Skeletal muscle satellite cell (primary cell): ENCODE data around the gene ERCC3.
"Not testable (repeated sequence)": the region's sequence is repeated elsewhere in the genome, so short reads cannot be mapped to it uniquely, and the experiment has no call there.

Experiments used
- H3K27me3 ChIP-seq: 2 replicates; pipeline ENCODE4 v1.7.0; 2013; ENCODE audit warnings: low read length; ENCODE audit not compliant: control insufficient read depth, insufficient read depth
- H3K36me3 ChIP-seq: 2 replicates; pipeline ENCODE4 v1.7.0; 2013; ENCODE audit warnings: mild to moderate bottlenecking, control low read depth, low read length; ENCODE audit not compliant: insufficient read depth
- H3K4me1 ChIP-seq: 2 replicates; pipeline ENCODE4 v1.7.0; 2013; ENCODE audit warnings: low read length; ENCODE audit not compliant: control insufficient read depth, insufficient read depth
- H3K4me2 ChIP-seq: 2 replicates; pipeline ENCODE4 v1.7.0; 2013; ENCODE audit warnings: mild to moderate bottlenecking, low read length
- H3K4me3 ChIP-seq: 2 replicates; pipeline ENCODE4 v1.7.0; 2013; ENCODE audit warnings: low read length
- H3K9ac ChIP-seq: 2 replicates; pipeline ENCODE4 v1.7.0; 2013; ENCODE audit warnings: mild to moderate bottlenecking, low read depth, low read length, moderate library complexity
- H3K9me3 ChIP-seq: replicated peaks from 2 replicates; pipeline ENCODE4 v1.7.0; 2013; ENCODE audit warnings: mild to moderate bottlenecking, control low read depth, low read length

The ERCC3 gene

GRCh38 chr2:127239395-127239794, 54.5 kb downstream of the ERCC3 start:
- Histone ChIP-seq H3K36me3 (no peaks in the 10 kb centered on the region), H3K4me1 (no peaks in the 10 kb centered on the region), H3K4me3 (no peak overlapping the region), H3K9me3 (no peaks in the 10 kb centered on the region), H3K4me2 (no peak overlapping the region), H3K9ac (no peak overlapping the region), H3K27me3 (no peaks in the 10 kb centered on the region)

DNA sequence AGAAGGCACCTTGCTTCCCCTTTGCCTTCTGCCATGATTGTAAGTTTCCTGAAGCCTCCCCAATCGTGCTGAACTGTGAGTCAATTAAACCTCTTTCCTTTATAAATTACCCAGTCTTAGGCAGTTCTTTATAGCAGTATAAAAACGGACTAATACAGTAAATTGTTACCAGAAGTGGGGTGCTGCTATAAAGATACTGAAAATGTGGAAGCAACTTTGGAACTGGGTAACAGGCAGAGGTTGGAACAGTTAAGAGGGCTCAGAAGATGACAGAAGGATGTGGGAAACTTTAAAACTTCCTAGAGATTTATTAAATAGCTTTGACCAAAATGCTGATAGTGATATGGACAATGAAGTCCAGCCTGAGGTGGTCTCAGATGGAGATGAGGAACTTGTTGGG, 56.2 kb downstream of the ERCC3 start:
- not testable (repeated sequence) for H3K9me3 ChIP-seq, H3K36me3 ChIP-seq, H3K4me1 ChIP-seq, H3K4me2 ChIP-seq, H3K27me3 ChIP-seq, H3K4me3 ChIP-seq, H3K9ac ChIP-seq

DNA sequence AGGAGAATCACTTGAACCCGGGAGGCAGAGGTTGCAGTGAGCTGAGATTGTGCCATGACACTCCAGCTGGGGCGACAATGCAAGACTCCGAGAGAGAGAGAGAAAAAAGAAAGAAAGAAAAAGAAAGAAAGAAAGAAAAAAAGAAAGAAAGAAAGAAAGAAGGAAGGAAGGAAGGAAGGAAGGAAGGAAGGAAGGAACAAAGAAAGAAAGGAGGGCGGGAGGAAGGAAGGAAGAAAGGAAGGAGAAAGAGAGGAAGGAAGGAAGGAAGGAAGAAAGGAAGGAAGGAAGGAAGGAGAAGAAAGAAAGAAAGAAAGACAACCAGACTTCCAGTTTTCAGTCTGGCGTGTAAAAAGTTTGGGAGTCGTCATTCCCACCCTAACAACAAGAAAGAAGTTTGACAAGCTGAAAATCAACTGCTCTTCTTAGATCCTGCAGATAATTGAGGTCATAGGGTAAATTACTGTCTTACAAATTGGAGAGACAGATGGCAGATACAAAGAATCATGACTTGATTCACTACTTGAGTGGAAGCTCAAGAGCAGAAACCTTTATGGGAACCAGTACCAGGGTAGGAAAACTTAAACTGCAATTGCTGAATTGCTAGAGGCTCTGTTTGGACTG, 58.8 kb downstream of the ERCC3 start:
- H3K4me3 ChIP-seq, result no peak overlapping the region
- no peaks in the 10 kb centered on the region for H3K9me3 ChIP-seq
- no peak overlapping the region for H3K9ac ChIP-seq
- H3K4me2 ChIP-seq, result no peak overlapping the region
- H3K36me3 ChIP-seq, result no peaks in the 10 kb centered on the region
- no peaks in the 10 kb centered on the region for H3K27me3 ChIP-seq
- H3K4me1 ChIP-seq, result no peaks in the 10 kb centered on the region

DNA sequence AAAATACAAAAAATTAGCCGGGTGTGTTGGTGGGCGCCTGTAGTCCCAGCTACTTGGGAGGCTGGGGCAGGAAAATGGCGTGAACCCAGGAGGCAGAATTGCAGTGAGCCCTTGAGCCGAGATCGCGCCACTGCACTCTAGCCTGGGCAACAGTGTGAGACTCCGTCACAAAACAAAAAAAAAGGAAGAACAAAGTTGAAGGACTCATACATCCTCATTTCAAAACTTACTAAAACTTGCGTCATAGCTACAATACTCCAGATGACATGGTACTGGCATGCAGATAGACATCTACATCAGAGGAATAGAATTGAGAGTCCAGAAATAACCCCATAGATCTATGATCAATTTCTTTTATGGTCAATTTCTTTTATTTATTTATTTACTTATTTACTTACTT, 60.2 kb downstream of the ERCC3 start:
- no peak overlapping the region for H3K9ac ChIP-seq
- no peak overlapping the region for H3K4me2 ChIP-seq
- no peaks in the 10 kb centered on the region for H3K9me3 ChIP-seq
- no peaks in the 10 kb centered on the region for H3K36me3 ChIP-seq
- no peaks in the 10 kb centered on the region for H3K4me1 ChIP-seq
- no peaks in the 10 kb centered on the region for H3K27me3 ChIP-seq
- no peak overlapping the region for H3K4me3 ChIP-seq

- Histone ChIP-seq H3K9me3 (no peaks in the 10 kb centered on the region), H3K4me3 (no peak overlapping the region), H3K4me2 (no peak overlapping the region), H3K4me1 (peaks cover 8% of the 10 kb centered on the region), H3K27me3 (no peaks in the 10 kb centered on the region), H3K36me3 (no peaks in the 10 kb centered on the region), H3K9ac (no peak overlapping the region)
These were observed 62.6 kb downstream of the ERCC3 start for GRCh38 chr2:127231130-127231865.

GRCh38 chr2:127229555-127229954, 64.4 kb downstream of the ERCC3 start:
- no peak overlapping the region for H3K9ac ChIP-seq
- peaks cover 25% of the 10 kb centered on the region for H3K4me1 ChIP-seq
- H3K4me2 ChIP-seq, result no peak overlapping the region
- no peaks in the 10 kb centered on the region for H3K27me3 ChIP-seq
- H3K36me3 ChIP-seq, result no peaks in the 10 kb centered on the region
- H3K9me3 ChIP-seq, result no peaks in the 10 kb centered on the region
- no peak overlapping the region for H3K4me3 ChIP-seq

GRCh38 chr2:127228102-127228501, 65.8 kb downstream of the ERCC3 start:
- no peak overlapping the region for H3K4me2 ChIP-seq

GRCh38 chr2:127227264-127227660, 66.7 kb downstream of the ERCC3 start:
- H3K36me3 ChIP-seq, H3K9me3 ChIP-seq, H3K9ac ChIP-seq, H3K27me3 ChIP-seq, H3K4me3 ChIP-seq: not testable (repeated sequence)
- Histone ChIP-seq H3K4me1 (peaks cover 25% of the 10 kb centered on the region), H3K4me2 (peak overlapping the region; percentile 75)

More at GRCh38 chr2:127228102-127228501, 65.8 kb downstream of the ERCC3 start:
- H3K9me3 ChIP-seq, result no peaks in the 10 kb centered on the region
- H3K36me3 ChIP-seq, result no peaks in the 10 kb centered on the region
- no peak overlapping the region for H3K4me3 ChIP-seq
- no peak overlapping the region for H3K9ac ChIP-seq
- peaks cover 25% of the 10 kb centered on the region for H3K4me1 ChIP-seq
- H3K27me3 ChIP-seq, result no peaks in the 10 kb centered on the region

DNA sequence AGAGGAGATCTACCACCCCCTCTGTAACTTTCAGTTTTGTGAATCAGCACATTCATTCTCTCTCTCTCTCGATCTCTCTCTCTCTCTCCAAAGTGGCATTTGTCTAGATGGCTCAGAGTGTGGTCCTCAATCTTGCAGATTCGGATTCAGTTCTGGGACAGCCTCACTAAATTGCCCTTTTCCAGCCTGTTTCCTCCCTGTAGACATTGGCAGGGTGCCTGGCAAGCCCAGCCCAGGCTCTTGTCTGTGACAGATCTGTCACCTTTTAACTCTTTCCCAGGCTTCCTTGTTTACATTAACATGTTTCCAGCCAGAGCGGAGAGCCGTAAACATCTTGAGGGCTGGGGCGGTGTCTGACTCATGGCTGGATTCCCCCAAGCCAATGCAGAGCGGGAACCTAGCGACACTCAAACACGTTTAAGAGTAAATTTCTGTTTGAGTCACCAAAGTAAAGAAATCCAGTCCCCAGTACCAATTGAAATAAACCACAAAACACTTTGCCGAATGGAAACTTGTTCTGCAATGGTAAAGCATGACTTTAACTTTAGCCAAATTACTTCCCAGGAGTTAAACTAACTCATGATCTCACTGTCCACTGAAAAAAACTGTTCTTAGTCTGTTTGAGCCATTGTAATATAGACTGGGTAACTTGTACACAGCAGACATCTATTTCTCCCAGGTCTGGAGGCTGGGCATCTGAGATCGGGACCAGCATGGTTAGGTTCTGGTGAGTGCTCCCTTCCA, 67.3 kb downstream of the ERCC3 start:
- peak overlapping the region; percentile 75 for H3K4me2 ChIP-seq
- no peak overlapping the region for H3K9ac ChIP-seq
- H3K4me3 ChIP-seq, result peak overlapping the region; percentile 53
- peaks cover 25% of the 10 kb centered on the region for H3K4me1 ChIP-seq
- H3K27me3 ChIP-seq, result no peaks in the 10 kb centered on the region
- no peaks in the 10 kb centered on the region for H3K9me3 ChIP-seq
- no peaks in the 10 kb centered on the region for H3K36me3 ChIP-seq

- H3K27me3 ChIP-seq, result no peaks in the 10 kb centered on the region
- peak overlapping the region; percentile 75 for H3K4me2 ChIP-seq
- peaks cover 25% of the 10 kb centered on the region for H3K4me1 ChIP-seq
- no peaks in the 10 kb centered on the region for H3K36me3 ChIP-seq
- H3K4me3 ChIP-seq, result peak overlapping the region; percentile 53
- no peaks in the 10 kb centered on the region for H3K9me3 ChIP-seq
- no peak overlapping the region for H3K9ac ChIP-seq
These were observed 67.8 kb downstream of the ERCC3 start for GRCh38 chr2:127226132-127226519.

- Histone ChIP-seq H3K4me3 (peak overlapping the region; percentile 43), H3K4me2 (peak overlapping the region; percentile 75), H3K36me3 (no peaks in the 10 kb centered on the region), H3K4me1 (peaks cover 25% of the 10 kb centered on the region), H3K9me3 (no peaks in the 10 kb centered on the region), H3K9ac (peak overlapping the region; percentile 53), H3K27me3 (no peaks in the 10 kb centered on the region)
These were observed 68.6 kb downstream of the ERCC3 start for GRCh38 chr2:127225186-127225960.
